HEK293 (cell line): ENCODE data around the gene DGUOK.

Source experiments
- CTCF ChIA-PET: fragments of 350-600 bp; formaldehyde crosslinking; extraction: SDS; loops from one replicate; lab custom pipeline; 2021; ENCODE audit warnings: antibody characterized with exemption; lab: Yijun Ruan, JAX
- POLR2A ChIA-PET: fragments of 300-600 bp; formaldehyde crosslinking; extraction: SDS; loops from one replicate; lab custom pipeline; 2020; ENCODE audit warnings: antibody characterized with exemption, inconsistent platforms; lab: Yijun Ruan, JAX
- H3K27ac ChIP-seq: fragments of 200-500 bp; sonication (Bioruptor generic); 2 replicates; pipeline ENCODE4 v1.5.1; 2014; ENCODE audit warnings: low read depth, low read length, control low read depth, inconsistent platforms; ENCODE audit errors: extremely low read depth
- H3K36me3 ChIP-seq, 2 experiments: fragments of 200-500 bp in 1 of 2; sonication (Bioruptor generic) in 1 of 2; 1 replicate in 1 of 2; 2 replicates in 1 of 2; pipeline ENCODE4 v1.5.1; 2014 to 2017; ENCODE audit warnings: inconsistent platforms in 2 of 2, low read length in 2 of 2; ENCODE audit not compliant: control insufficient read depth in 2 of 2, insufficient read depth in 1 of 2
- H3K4me1 ChIP-seq: fragments of 200-500 bp; sonication (Bioruptor generic); 2 replicates; pipeline ENCODE4 v1.5.1; 2014; ENCODE audit warnings: mild to moderate bottlenecking, low read length, inconsistent platforms; ENCODE audit not compliant: control insufficient read depth, insufficient read depth
- H3K4me3 ChIP-seq: 2 replicates; pipeline ENCODE4 v1.5.1; 2011; ENCODE audit warnings: low read depth, mild to moderate bottlenecking, control low read depth, low read length, moderate library complexity
- H3K9me3 ChIP-seq: fragments of 200-500 bp; sonication (Bioruptor generic); 2 replicates; pipeline ENCODE4 v1.5.1; 2014; ENCODE audit warnings: low read depth, low read length, inconsistent platforms; ENCODE audit not compliant: control insufficient read depth, insufficient read depth
- BCL11B ChIP-seq: fragments of 450-650 bp; formaldehyde crosslinking; IDR thresholded peaks from 2 replicates; pipeline ENCODE4 v1.5.1; 2016; ENCODE audit warnings: low read depth, missing biosample characterization, missing genetic modification characterization
- FEZF1 ChIP-seq: fragments of 450-650 bp; formaldehyde crosslinking; IDR thresholded peaks from 2 replicates; pipeline ENCODE4 v1.5.1; 2016; ENCODE audit warnings: missing biosample characterization, missing genetic modification characterization
- HOXD13 ChIP-seq: sonication (generic); formaldehyde crosslinking; IDR thresholded peaks from 2 replicates; pipeline ENCODE4 v1.8.0; 2022; ENCODE audit warnings: missing genetic modification reagents, borderline replicate concordance
- KLF1 ChIP-seq: fragments of 450-650 bp; formaldehyde crosslinking; IDR thresholded peaks from 2 replicates; pipeline ENCODE4 v1.5.1; 2016; ENCODE audit warnings: missing biosample characterization, missing genetic modification characterization
- MZF1 ChIP-seq: fragments of 450-650 bp; formaldehyde crosslinking; IDR thresholded peaks from 2 replicates; pipeline ENCODE4 v1.5.1; 2017; ENCODE audit warnings: missing biosample characterization, missing genetic modification characterization, borderline replicate concordance
- PRDM1 ChIP-seq: fragments of 450-650 bp; formaldehyde crosslinking; IDR thresholded peaks from 2 replicates; pipeline ENCODE4; 2016; ENCODE audit warnings: missing biosample characterization, missing genetic modification characterization
- REPIN1 ChIP-seq: fragments of 450-650 bp; formaldehyde crosslinking; IDR thresholded peaks from 2 replicates; pipeline ENCODE4 v1.5.1; 2017; ENCODE audit warnings: missing biosample characterization, missing genetic modification characterization, low read depth
- SCRT1 ChIP-seq: fragments of 450-650 bp; formaldehyde crosslinking; IDR thresholded peaks from 2 replicates; pipeline ENCODE4 v1.5.1; 2016; ENCODE audit warnings: missing biosample characterization, missing genetic modification characterization, borderline replicate concordance
- SCRT2 ChIP-seq: fragments of 450-650 bp; formaldehyde crosslinking; IDR thresholded peaks from 2 replicates; pipeline ENCODE4 v1.5.1; 2016; ENCODE audit warnings: missing biosample characterization, missing genetic modification characterization
- SP2 ChIP-seq: fragments of 450-650 bp; formaldehyde crosslinking; IDR thresholded peaks from 2 replicates; pipeline ENCODE4 v1.5.1; 2016; ENCODE audit warnings: missing biosample characterization, missing genetic modification characterization
- ZBTB1 ChIP-seq: fragments of 450-650 bp; formaldehyde crosslinking; IDR thresholded peaks from 2 replicates; pipeline ENCODE4 v1.5.1; 2016; ENCODE audit warnings: missing biosample characterization, missing genetic modification characterization
- ZBTB17 ChIP-seq: fragments of 450-650 bp; formaldehyde crosslinking; IDR thresholded peaks from 2 replicates; pipeline ENCODE4 v1.5.1; 2016; ENCODE audit warnings: missing biosample characterization, missing genetic modification characterization
- ZBTB20 ChIP-seq: fragments of 450-650 bp; formaldehyde crosslinking; IDR thresholded peaks from 2 replicates; pipeline ENCODE4 v1.5.1; 2016; ENCODE audit warnings: missing biosample characterization, missing genetic modification characterization
- ZBTB7A ChIP-seq: fragments of 450-650 bp; formaldehyde crosslinking; IDR thresholded peaks from 2 replicates; pipeline ENCODE4 v1.5.1; 2016; ENCODE audit warnings: low read depth, missing biosample characterization, missing genetic modification characterization
- ZFHX2 ChIP-seq: fragments of 450-650 bp; formaldehyde crosslinking; conservative IDR thresholded peaks from 2 replicates; pipeline ENCODE4 v1.5.1; 2016; ENCODE audit warnings: missing biosample characterization, missing genetic modification characterization
- ZNF112 ChIP-seq: fragments of 450-650 bp; formaldehyde crosslinking; IDR thresholded peaks from 2 replicates; pipeline ENCODE4 v1.5.0; 2017; ENCODE audit warnings: missing biosample characterization, missing genetic modification characterization
- ZNF169 ChIP-seq: fragments of 450-650 bp; formaldehyde crosslinking; IDR thresholded peaks from 2 replicates; pipeline ENCODE4 v1.5.1; 2016; ENCODE audit warnings: missing biosample characterization, missing genetic modification characterization
- ZNF184 ChIP-seq: fragments of 450-650 bp; IDR thresholded peaks from 2 replicates; pipeline ENCODE4 v1.5.1; 2018; ENCODE audit warnings: missing biosample characterization, mild to moderate bottlenecking, missing genetic modification characterization
- ZNF311 ChIP-seq: fragments of 450-650 bp; formaldehyde crosslinking; IDR thresholded peaks from 2 replicates; pipeline ENCODE4 v1.5.1; 2017; ENCODE audit warnings: missing biosample characterization, missing genetic modification characterization, borderline replicate concordance
- ZNF341 ChIP-seq: fragments of 450-650 bp; formaldehyde crosslinking; IDR thresholded peaks from 2 replicates; pipeline ENCODE4; 2016; ENCODE audit warnings: low read depth, missing biosample characterization, missing genetic modification characterization
- ZNF423 ChIP-seq: fragments of 450-650 bp; formaldehyde crosslinking; IDR thresholded peaks from 2 replicates; pipeline ENCODE4 v1.5.1; 2016; ENCODE audit warnings: missing biosample characterization, missing genetic modification characterization
- ZNF529 ChIP-seq: fragments of 450-650 bp; formaldehyde crosslinking; IDR thresholded peaks from 2 replicates; pipeline ENCODE4 v1.5.1; 2017; ENCODE audit warnings: missing genetic modification characterization, missing biosample characterization; ENCODE audit not compliant: insufficient replicate concordance
- ZNF555 ChIP-seq: fragments of 450-650 bp; formaldehyde crosslinking; conservative IDR thresholded peaks from 2 replicates; pipeline ENCODE4 v1.5.1; 2017; ENCODE audit warnings: missing biosample characterization, mild to moderate bottlenecking, missing genetic modification characterization, inconsistent platforms
- ZNF777 ChIP-seq: fragments of 450-650 bp; formaldehyde crosslinking; IDR thresholded peaks from 2 replicates; pipeline ENCODE4 v1.5.1; 2017; ENCODE audit warnings: missing biosample characterization, missing genetic modification characterization, borderline replicate concordance
- ZNF837 ChIP-seq: fragments of 450-650 bp; formaldehyde crosslinking; IDR thresholded peaks from 2 replicates; pipeline ENCODE4 v1.5.1; 2016; ENCODE audit warnings: missing biosample characterization, missing genetic modification characterization
- ZSCAN23 ChIP-seq: fragments of 450-650 bp; formaldehyde crosslinking; IDR thresholded peaks from 2 replicates; pipeline ENCODE4 v1.5.1; 2016; ENCODE audit warnings: missing biosample characterization, missing genetic modification characterization
- TF ChIP-seq, protein P1 (sequence below): fragments of 450-650 bp; formaldehyde crosslinking; IDR thresholded peaks from 2 replicates; pipeline ENCODE4 v1.5.1; 2016; ENCODE audit warnings: missing biosample characterization, missing genetic modification characterization
- TF ChIP-seq, protein P2 (sequence below): fragments of 450-650 bp; formaldehyde crosslinking; IDR thresholded peaks from 2 replicates; pipeline ENCODE4 v1.5.1; 2016; ENCODE audit warnings: missing biosample characterization, missing genetic modification characterization
- TF ChIP-seq, protein P3 (sequence below): fragments of 450-650 bp; formaldehyde crosslinking; IDR thresholded peaks from 2 replicates; pipeline ENCODE4 v1.5.1; 2016; ENCODE audit warnings: missing biosample characterization, missing genetic modification characterization

Gene DGUOK

DNA sequence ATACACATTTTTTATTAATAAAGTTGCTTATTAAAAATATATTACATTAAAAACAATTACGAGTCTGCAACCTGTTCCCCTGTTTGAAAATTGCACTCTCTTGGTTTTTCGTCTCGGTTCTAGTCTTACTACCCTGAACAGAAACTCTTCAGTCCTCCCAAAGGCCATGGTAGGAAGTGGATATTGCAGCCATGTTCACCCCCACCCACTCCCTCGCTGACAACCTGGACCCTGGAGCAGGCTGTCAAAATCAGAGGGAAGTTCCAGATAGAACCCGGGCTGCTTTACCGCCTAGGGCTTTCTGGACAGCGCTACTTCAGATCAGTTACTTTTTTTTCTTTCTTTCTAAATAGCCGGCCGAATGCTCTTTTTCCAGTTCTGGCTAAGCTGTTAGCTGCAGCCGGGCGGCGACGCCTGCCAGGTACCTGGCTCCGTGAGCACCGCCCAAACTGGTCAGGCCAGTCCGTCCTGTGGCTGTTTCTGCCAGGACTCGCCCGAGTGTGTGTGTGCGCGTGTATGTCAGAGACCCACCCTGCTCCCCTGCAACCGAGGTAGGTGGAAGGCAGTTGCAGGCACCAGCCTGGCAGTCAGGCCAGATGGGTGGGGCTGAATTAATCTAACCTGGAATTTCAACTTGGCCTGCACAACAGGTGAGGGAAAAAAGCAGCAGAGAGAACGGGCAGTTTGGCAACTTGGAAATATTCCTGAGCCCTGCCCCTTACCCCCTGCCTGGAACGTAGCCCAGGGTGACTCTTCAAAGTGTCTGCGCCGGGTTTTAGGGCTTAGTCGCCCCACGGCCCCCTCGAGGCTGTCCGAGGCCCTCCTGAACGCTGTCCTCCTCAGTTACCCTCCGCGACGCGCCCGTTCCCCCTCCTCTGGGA lies 56.9 kb downstream of the DGUOK start:
- H3K4me1 ChIP-seq = peaks cover 18% of the 10 kb centered on the region
- H3K36me3 ChIP-seq = peaks cover 0 to 22% of the 10 kb centered on the region in 2 experiments; a peak in 1 of 3 replicates
- H3K9me3 ChIP-seq = no peaks in the 10 kb centered on the region
- CTCF ChIA-PET = no interaction called here
- peak overlapping the region; percentile 51 for H3K4me3 ChIP-seq
- POLR2A ChIA-PET = no interaction called here
- H3K27ac ChIP-seq = peak overlapping the region; percentile 69; the same call in 1 of the 2 replicates
- TF ChIP-seq ZNF423 (no peak), REPIN1 (tag by site-specific recombination) (no peak), KLF1 (tag by site-specific recombination) (peak; percentile 46), FEZF1 (tag by site-specific recombination) (peak; percentile 33; the same call in 1 of the 2 replicates), ZNF169 (tag by site-specific recombination) (no peak), ZNF341 (tag by site-specific recombination) (0 out of 2 replicates have a peak, but pooled peaks have one; percentile 14), MZF1 (tag by site-specific recombination) (no peak), HOXD13 (no peak), ZNF555 (no peak), ZNF777 (no peak), SCRT2 (tag by site-specific recombination) (peak; percentile 83)
- TF ChIP-seq, protein P1, sequence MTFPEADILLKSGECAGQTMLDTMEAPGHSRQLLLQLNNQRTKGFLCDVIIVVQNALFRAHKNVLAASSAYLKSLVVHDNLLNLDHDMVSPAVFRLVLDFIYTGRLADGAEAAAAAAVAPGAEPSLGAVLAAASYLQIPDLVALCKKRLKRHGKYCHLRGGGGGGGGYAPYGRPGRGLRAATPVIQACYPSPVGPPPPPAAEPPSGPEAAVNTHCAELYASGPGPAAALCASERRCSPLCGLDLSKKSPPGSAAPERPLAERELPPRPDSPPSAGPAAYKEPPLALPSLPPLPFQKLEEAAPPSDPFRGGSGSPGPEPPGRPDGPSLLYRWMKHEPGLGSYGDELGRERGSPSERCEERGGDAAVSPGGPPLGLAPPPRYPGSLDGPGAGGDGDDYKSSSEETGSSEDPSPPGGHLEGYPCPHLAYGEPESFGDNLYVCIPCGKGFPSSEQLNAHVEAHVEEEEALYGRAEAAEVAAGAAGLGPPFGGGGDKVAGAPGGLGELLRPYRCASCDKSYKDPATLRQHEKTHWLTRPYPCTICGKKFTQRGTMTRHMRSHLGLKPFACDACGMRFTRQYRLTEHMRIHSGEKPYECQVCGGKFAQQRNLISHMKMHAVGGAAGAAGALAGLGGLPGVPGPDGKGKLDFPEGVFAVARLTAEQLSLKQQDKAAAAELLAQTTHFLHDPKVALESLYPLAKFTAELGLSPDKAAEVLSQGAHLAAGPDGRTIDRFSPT = no peak
- TF ChIP-seq, protein P2, sequence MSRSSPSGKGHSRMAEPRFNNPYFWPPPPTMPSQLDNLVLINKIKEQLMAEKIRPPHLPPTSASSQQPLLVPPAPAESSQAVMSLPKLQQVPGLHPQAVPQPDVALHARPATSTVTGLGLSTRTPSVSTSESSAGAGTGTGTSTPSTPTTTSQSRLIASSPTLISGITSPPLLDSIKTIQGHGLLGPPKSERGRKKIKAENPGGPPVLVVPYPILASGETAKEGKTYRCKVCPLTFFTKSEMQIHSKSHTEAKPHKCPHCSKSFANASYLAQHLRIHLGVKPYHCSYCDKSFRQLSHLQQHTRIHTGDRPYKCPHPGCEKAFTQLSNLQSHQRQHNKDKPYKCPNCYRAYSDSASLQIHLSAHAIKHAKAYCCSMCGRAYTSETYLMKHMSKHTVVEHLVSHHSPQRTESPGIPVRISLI (tag by site-specific recombination) = no peak

DNA sequence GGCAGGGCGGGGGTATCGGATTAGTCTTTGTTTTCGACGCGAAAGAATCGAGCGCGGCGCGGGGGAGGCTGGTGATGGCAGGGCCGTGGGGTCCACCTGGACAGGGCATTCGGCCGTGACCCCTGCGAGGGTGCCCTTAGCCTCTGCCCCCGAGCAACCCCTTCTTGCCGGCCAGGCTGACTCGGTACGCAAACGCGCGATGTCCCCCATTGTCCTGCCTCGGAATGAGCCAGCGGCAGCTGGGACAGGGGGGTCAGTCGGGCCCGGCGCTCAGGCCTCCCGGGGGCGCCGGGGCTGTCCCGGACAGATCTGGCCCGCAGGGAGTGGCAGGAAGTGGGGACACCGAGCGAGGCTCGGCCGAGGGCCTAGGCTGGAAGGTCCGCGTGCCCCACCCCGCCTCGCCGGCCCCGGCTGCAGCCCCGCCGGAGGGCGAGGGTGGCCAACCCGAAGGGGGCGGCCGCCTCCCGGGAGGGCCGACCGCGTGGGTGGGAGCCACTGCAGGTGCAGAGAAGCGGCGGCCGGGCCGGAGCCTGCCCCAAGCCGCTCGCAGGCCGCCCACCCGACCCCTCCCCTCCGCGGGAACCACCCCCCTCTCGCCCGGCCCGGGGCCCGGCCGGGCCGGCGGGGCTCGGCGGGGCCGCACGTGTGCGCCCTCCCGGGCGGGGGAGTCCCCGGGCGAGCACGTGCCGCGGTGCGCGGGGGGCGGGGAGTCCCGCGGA lies 57.7 kb downstream of the DGUOK start, which contains the start of gene TET3:
Gene TET3, plus strand, starts transcription at position 708 of the 719 bp plus-strand sequence. CDS start 1,494 bp downstream, outside the sequence.
- H3K4me1 ChIP-seq = peaks cover 18% of the 10 kb centered on the region
- no peak for TF ChIP-seq PRDM1 (tag by site-specific recombination)
- no peak for TF ChIP-seq ZSCAN23 (tag by site-specific recombination)
- no peak for TF ChIP-seq SCRT1 (tag by site-specific recombination)
- TF ChIP-seq ZBTB20 = peak; percentile 63
- no peak for TF ChIP-seq ZNF311 (tag by site-specific recombination)
- TF ChIP-seq ZNF112 (tag by site-specific recombination) = no peak
- no peak for TF ChIP-seq ZNF529
- no peak for TF ChIP-seq ZBTB17 (tag by site-specific recombination)
- no peak for TF ChIP-seq ZNF837 (tag by site-specific recombination)
- TF ChIP-seq, protein P3, sequence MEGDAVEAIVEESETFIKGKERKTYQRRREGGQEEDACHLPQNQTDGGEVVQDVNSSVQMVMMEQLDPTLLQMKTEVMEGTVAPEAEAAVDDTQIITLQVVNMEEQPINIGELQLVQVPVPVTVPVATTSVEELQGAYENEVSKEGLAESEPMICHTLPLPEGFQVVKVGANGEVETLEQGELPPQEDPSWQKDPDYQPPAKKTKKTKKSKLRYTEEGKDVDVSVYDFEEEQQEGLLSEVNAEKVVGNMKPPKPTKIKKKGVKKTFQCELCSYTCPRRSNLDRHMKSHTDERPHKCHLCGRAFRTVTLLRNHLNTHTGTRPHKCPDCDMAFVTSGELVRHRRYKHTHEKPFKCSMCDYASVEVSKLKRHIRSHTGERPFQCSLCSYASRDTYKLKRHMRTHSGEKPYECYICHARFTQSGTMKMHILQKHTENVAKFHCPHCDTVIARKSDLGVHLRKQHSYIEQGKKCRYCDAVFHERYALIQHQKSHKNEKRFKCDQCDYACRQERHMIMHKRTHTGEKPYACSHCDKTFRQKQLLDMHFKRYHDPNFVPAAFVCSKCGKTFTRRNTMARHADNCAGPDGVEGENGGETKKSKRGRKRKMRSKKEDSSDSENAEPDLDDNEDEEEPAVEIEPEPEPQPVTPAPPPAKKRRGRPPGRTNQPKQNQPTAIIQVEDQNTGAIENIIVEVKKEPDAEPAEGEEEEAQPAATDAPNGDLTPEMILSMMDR = 0 out of 2 replicates have a peak, but pooled peaks have one; percentile 15
- TF ChIP-seq ZNF184 (tag by site-specific recombination) = no peak
- no peak for TF ChIP-seq ZBTB7A (tag by site-specific recombination)
- TF ChIP-seq ZBTB1 = no peak
- TF ChIP-seq BCL11B = no peak
- no peak; the same call in 1 of the 2 replicates for TF ChIP-seq ZFHX2 (tag by site-specific recombination)
- no peak; the same call in 1 of the 2 replicates for TF ChIP-seq SP2 (tag by site-specific recombination)

More for the DNA sequence above, 57.7 kb downstream of the DGUOK start, which contains the start of gene TET3:
- ChIA-PET POLR2A (no interaction called here), CTCF (no interaction called here)
- Histone ChIP-seq H3K36me3 (peaks cover 0 to 27% of the 10 kb centered on the region in 2 experiments; a peak in 1 of 3 replicates), H3K9me3 (no peaks in the 10 kb centered on the region), H3K4me3 (peak within 1 kb of the TSS; percentile 51), H3K27ac (peak within 1 kb of the TSS; percentile 69; the same call in 1 of the 2 replicates)
